Measurements from ENCODE around the gene WDR73.

Gene WDR73

GRCh38 chr15:84633311-84634227 is 20.5 kb downstream of the WDR73 start:
- DNase-seq (ENCODE audit: insufficient read length): peak; percentile 35
- TF ChIP-seq TAF1 (IDR thresholded peaks at IDR 0.05; ENCODE audit: borderline replicate concordance, low read depth, low read length): 0 out of 2 replicates have a peak, but pooled peaks have one; percentile 41
- peak; percentile 27; the same call in 1 of the 2 replicates for TF ChIP-seq POLR2A (IDR thresholded peaks at IDR 0.05; ENCODE audit: low read depth, low read length)
- no peak for TF ChIP-seq POLR2AphosphoS5 (IDR thresholded peaks at IDR 0.05; ENCODE audit: low read depth, low read length)
- FAIRE-seq: peak; percentile 65

DNA sequence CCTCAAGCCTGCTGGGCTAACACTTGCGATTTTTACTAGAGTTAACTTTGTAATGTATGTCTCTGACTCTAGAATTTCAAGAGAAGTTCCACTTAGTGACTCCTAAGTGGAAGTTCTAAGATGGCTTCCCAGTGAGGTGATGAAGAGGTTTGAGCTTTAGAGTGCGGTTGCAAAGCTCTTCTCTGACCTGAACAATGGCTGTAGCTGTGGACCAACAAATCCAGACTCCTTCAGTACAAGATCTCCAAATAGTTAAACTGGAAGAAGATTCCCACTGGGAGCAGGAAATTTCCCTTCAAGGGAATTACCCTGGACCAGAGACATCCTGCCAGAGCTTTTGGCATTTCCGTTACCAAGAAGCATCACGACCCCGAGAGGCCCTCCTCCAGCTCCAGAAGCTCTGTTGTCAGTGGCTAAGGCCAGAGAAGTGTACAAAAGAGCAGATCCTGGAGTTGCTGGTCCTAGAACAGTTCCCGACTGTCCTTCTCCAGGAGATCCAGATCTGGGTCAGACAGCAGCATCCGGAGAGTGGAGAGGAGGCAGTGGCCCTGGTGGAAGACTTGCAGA is 22.3 kb downstream of the WDR73 start:
- TF ChIP-seq POLR2A (IDR thresholded peaks at IDR 0.05; ENCODE audit: low read depth, low read length) (no peak; the same call in 1 of the 2 replicates), POLR2AphosphoS5 (IDR thresholded peaks at IDR 0.05; ENCODE audit: low read depth, low read length) (no peak), TAF1 (IDR thresholded peaks at IDR 0.05; ENCODE audit: borderline replicate concordance, low read depth, low read length) (no peak)
- DNase-seq (ENCODE audit: insufficient read length) (no peak), FAIRE-seq (no peak)

DNA sequence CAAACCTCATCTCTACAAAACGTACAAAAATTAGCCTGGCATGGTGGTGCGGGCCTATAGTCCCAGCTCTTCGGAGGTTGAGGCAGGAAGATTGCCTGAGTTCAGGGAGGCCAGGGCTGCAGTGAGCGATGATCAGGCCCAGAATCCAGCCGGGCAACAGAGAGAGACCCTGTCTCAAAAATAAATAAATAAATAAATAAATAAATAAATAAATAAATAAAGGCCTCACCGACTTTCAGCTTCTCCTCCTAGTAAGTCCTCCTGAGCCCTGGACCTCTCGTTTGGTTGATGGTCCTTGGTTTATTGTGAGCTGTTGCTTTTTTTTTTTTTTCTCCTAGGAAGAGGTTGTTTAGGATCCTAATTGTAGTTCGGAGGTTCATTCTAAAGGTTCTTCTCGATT is 25.1 kb downstream of the WDR73 start:
- TF ChIP-seq TAF1 (IDR thresholded peaks at IDR 0.05; ENCODE audit: borderline replicate concordance, low read depth, low read length) (no peak), POLR2AphosphoS5 (IDR thresholded peaks at IDR 0.05; ENCODE audit: low read depth, low read length) (no peak), POLR2A (IDR thresholded peaks at IDR 0.05; ENCODE audit: low read depth, low read length) (no peak)
- FAIRE-seq: no peak
- no peak for DNase-seq (ENCODE audit: insufficient read length)

- FAIRE-seq: no peak
- TF ChIP-seq POLR2AphosphoS5 (IDR thresholded peaks at IDR 0.05; ENCODE audit: low read depth, low read length): no peak
- no peak for TF ChIP-seq POLR2A (IDR thresholded peaks at IDR 0.05; ENCODE audit: low read depth, low read length)
- no peak for TF ChIP-seq TAF1 (IDR thresholded peaks at IDR 0.05; ENCODE audit: borderline replicate concordance, low read depth, low read length)
- no peak for DNase-seq (ENCODE audit: insufficient read length)
Observed at GRCh38 chr15:84625123-84625522, 29.0 kb downstream of the WDR73 start.

- no peak for TF ChIP-seq POLR2A (IDR thresholded peaks at IDR 0.05; ENCODE audit: low read depth, low read length)
- TF ChIP-seq TAF1 (IDR thresholded peaks at IDR 0.05; ENCODE audit: borderline replicate concordance, low read depth, low read length): no peak
- no peak for TF ChIP-seq POLR2AphosphoS5 (IDR thresholded peaks at IDR 0.05; ENCODE audit: low read depth, low read length)
- no peak for FAIRE-seq
- DNase-seq (ENCODE audit: insufficient read length): no peak
Observed at GRCh38 chr15:84624359-84624758, 29.7 kb downstream of the WDR73 start.

DNA sequence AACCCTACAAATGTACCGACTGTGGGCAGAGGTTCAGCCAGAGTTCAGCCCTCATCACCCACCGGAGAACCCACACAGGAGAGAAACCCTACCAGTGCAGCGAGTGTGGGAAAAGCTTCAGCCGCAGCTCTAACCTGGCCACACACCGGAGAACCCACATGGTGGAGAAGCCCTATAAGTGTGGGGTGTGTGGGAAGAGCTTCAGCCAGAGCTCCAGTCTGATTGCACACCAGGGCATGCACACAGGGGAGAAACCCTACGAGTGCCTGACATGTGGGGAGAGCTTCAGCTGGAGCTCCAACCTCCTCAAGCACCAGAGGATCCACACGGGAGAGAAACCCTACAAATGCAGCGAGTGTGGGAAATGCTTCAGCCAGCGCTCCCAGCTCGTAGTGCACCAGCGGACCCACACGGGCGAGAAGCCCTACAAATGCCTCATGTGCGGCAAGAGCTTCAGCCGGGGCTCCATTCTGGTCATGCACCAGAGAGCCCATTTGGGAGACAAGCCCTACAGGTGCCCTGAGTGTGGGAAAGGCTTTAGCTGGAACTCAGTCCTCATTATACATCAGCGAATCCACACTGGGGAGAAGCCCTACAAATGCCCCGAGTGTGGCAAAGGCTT is 32.6 kb downstream of the WDR73 start:
- TF ChIP-seq POLR2A (IDR thresholded peaks at IDR 0.05; ENCODE audit: low read depth, low read length): no peak
- no peak for TF ChIP-seq TAF1 (IDR thresholded peaks at IDR 0.05; ENCODE audit: borderline replicate concordance, low read depth, low read length)
- no peak for TF ChIP-seq POLR2AphosphoS5 (IDR thresholded peaks at IDR 0.05; ENCODE audit: low read depth, low read length)
- no peak for FAIRE-seq
- DNase-seq (ENCODE audit: insufficient read length): no peak

DNA sequence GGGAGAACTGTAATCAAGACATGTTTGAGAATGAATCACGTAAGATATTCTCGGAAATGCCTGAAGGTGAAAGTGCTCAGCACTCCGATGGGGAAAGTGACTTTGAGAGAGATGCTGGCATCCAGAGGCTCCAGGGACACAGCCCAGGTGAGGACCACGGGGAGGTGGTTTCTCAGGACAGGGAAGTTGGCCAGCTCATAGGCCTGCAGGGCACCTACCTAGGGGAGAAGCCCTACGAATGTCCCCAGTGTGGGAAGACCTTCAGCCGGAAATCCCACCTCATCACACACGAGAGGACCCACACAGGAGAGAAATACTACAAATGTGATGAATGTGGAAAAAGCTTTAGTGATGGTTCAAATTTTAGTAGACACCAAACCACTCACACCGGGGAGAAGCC is 33.5 kb downstream of the WDR73 start:
- TF ChIP-seq POLR2A (IDR thresholded peaks at IDR 0.05; ENCODE audit: low read depth, low read length) (no peak), TAF1 (IDR thresholded peaks at IDR 0.05; ENCODE audit: borderline replicate concordance, low read depth, low read length) (no peak), POLR2AphosphoS5 (IDR thresholded peaks at IDR 0.05; ENCODE audit: low read depth, low read length) (no peak)
- FAIRE-seq: no peak
- DNase-seq (ENCODE audit: insufficient read length): no peak

- DNase-seq (ENCODE audit: insufficient read length): no peak
Observed at GRCh38 chr15:84616235-84616634, 37.8 kb downstream of the WDR73 start.

DNA sequence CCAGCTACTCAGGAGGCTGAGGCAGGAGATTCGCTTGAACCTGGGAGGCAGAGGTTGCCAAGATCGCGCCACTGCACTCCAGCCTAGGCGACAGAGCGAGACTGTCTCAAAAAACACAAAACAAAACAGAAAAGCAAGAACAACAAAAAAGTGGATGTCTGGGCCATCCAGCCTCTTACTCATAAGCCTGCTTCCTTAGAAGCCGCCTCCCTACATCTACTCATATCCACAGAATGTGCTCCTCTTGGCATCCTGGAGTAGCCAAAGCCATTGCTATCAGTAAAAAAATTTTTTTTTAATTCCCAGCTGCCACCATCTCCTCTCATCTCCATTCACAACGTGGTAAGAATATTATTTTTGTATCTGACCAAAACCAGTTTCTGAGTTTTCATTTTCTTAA is 42.5 kb downstream of the WDR73 start:
- no peak for DNase-seq (ENCODE audit: insufficient read length)
- FAIRE-seq: no peak
- no peak for TF ChIP-seq POLR2AphosphoS5 (IDR thresholded peaks at IDR 0.05; ENCODE audit: low read depth, low read length)
- no peak for TF ChIP-seq TAF1 (IDR thresholded peaks at IDR 0.05; ENCODE audit: borderline replicate concordance, low read depth, low read length)
- TF ChIP-seq POLR2A (IDR thresholded peaks at IDR 0.05; ENCODE audit: low read depth, low read length): no peak

More at GRCh38 chr15:84616235-84616634, 37.8 kb downstream of the WDR73 start:
- no peak for FAIRE-seq
- TF ChIP-seq TAF1 (IDR thresholded peaks at IDR 0.05; ENCODE audit: borderline replicate concordance, low read depth, low read length): no peak
- no peak for TF ChIP-seq POLR2A (IDR thresholded peaks at IDR 0.05; ENCODE audit: low read depth, low read length)
- no peak for TF ChIP-seq POLR2AphosphoS5 (IDR thresholded peaks at IDR 0.05; ENCODE audit: low read depth, low read length)

GRCh38 chr15:84609818-84610525 is 44.1 kb downstream of the WDR73 start:
- DNase-seq (ENCODE audit: insufficient read length): no peak
- no peak for FAIRE-seq
- TF ChIP-seq POLR2AphosphoS5 (IDR thresholded peaks at IDR 0.05; ENCODE audit: low read depth, low read length) (no peak), TAF1 (IDR thresholded peaks at IDR 0.05; ENCODE audit: borderline replicate concordance, low read depth, low read length) (no peak), POLR2A (IDR thresholded peaks at IDR 0.05; ENCODE audit: low read depth, low read length) (no peak)

Measured in GM12892 (cell line).